A673 (cell line): Measurements from ENCODE around the gene KIRREL3. TPM values are rescaled to one million over a fixed set of nuclear protein-coding genes. Genes with fewer than 3 reads are reported as not detected.

Experiments
- BruUV-seq: library from RNA; stranded (reverse); fragments of 400-500 nt; replicated peaks from 2 replicates; lab custom pipeline; 2021; lab: Mats Ljungman, UMichigan
- CTCF ChIA-PET: fragments of 300-600 bp; sonication (Branson Sonifier 250); formaldehyde crosslinking; loops from one replicate; lab custom pipeline; 2022; ENCODE audit warnings: antibody characterized with exemption; lab: Charles Lee
- POLR2A ChIA-PET: fragments of 300-600 bp; sonication (Branson Sonifier 250); formaldehyde crosslinking; loops from one replicate; lab custom pipeline; 2022; ENCODE audit warnings: antibody characterized with exemption; ENCODE audit not compliant: low non-redundant PET; lab: Charles Lee
- DNase-seq: peaks from one replicate; pipeline ENCODE4 v3.0.0-alpha.2; 2015; ENCODE audit warnings: low spot score
- H3K27ac ChIP-seq: fragments of 200-600 bp; sonication (generic); 2 replicates; pipeline ENCODE4 v1.5.1; 2016; ENCODE audit warnings: mixed run types, low read depth, mild to moderate bottlenecking, mixed read lengths, antibody characterized with exemption, low read length; ENCODE audit not compliant: poor library complexity, severe bottlenecking
- H3K27me3 ChIP-seq: fragments of 200-600 bp; sonication (generic); replicated peaks from 2 replicates; pipeline ENCODE4 v1.6.1; 2017; ENCODE audit warnings: mixed run types, low read depth, mild to moderate bottlenecking, mixed read lengths, antibody characterized with exemption, low read length; ENCODE audit not compliant: insufficient read depth, poor library complexity
- H3K36me3 ChIP-seq: fragments of 200-600 bp; sonication (generic); 2 replicates; pipeline ENCODE4 v1.6.1; 2016; ENCODE audit warnings: mixed run types, mild to moderate bottlenecking, mixed read lengths, antibody characterized with exemption, low read length; ENCODE audit not compliant: insufficient read depth, poor library complexity, severe bottlenecking
- H3K4me1 ChIP-seq: fragments of 200-600 bp; sonication (generic); 2 replicates; pipeline ENCODE4 v1.6.1; 2017; ENCODE audit warnings: mixed run types, mild to moderate bottlenecking, mixed read lengths, antibody characterized with exemption, low read length; ENCODE audit not compliant: insufficient read depth, poor library complexity, severe bottlenecking
- H3K4me3 ChIP-seq: fragments of 200-600 bp; sonication (generic); 2 replicates; pipeline ENCODE4 v1.5.1; 2016; ENCODE audit warnings: low read depth, mixed run types, mild to moderate bottlenecking, mixed read lengths, low read length; ENCODE audit not compliant: poor library complexity, severe bottlenecking
- H3K9me3 ChIP-seq: fragments of 200-600 bp; sonication (generic); 2 replicates; pipeline ENCODE4 v1.6.1; 2016; ENCODE audit warnings: mixed run types, low read depth, mild to moderate bottlenecking, mixed read lengths, antibody characterized with exemption, low read length; ENCODE audit not compliant: poor library complexity, severe bottlenecking
- CTCF ChIP-seq: fragments of 300-800, 200-600 bp; sonication (generic); conservative IDR thresholded peaks from 2 replicates; pipeline ENCODE4 v1.5.1; 2017; ENCODE audit warnings: low read depth, mild to moderate bottlenecking, antibody characterized with exemption, low read length, moderate library complexity, mixed read lengths
- EZH2 ChIP-seq: fragments of 200-600 bp; sonication (generic); IDR thresholded peaks from 2 replicates; pipeline ENCODE4 v1.6.1; 2017; ENCODE audit warnings: borderline replicate concordance, low read depth, mild to moderate bottlenecking, mixed read lengths, antibody characterized with exemption, low read length; ENCODE audit not compliant: poor library complexity, severe bottlenecking
- intact Hi-C: fragments of 100-400 bp; cut with micrococcal nuclease; formaldehyde crosslinking; loops from one replicate; pipeline ENCODE4 v1.10.0; 2022; ENCODE audit not compliant: unreplicated experiment
- total RNA-seq: library from RNA; stranded (reverse); gene quantifications from 2 replicates; pipeline ENCODE4 v1.2.3, GENCODE V29; 2021

Gene KIRREL3
- total RNA-seq, 1 experiment from 2014 or later: not detected

GRCh38 chr11:126403658-126404057 is 596.9 kb downstream of the KIRREL3 start:
- peaks cover 6% of the 10 kb centered on the region for H3K36me3 ChIP-seq
- TF ChIP-seq CTCF (no peak), EZH2 (no peak)
- no peak overlapping the region for H3K27ac ChIP-seq
- H3K4me3 ChIP-seq: no peak overlapping the region
- ChIA-PET POLR2A (no interaction called here), CTCF (no interaction called here)
- no peaks in the 10 kb centered on the region for H3K9me3 ChIP-seq
- no peaks in the 10 kb centered on the region for H3K4me1 ChIP-seq
- BruUV-seq: no TSS peak
- DNase-seq: no peak
- intact Hi-C loops: no loop called here
- no peaks in the 10 kb centered on the region for H3K27me3 ChIP-seq

GRCh38 chr11:126403022-126403581 is 597.5 kb downstream of the KIRREL3 start:
- no peak for DNase-seq
- ChIA-PET POLR2A (no interaction called here), CTCF (interaction anchor here (0.6 kb wide), 1 partner anchor 38 kb away, joined by 5 read pairs; no protein-coding TSS in a partner anchor)
- Histone ChIP-seq H3K4me1 (no peaks in the 10 kb centered on the region), H3K9me3 (no peaks in the 10 kb centered on the region), H3K27ac (no peak overlapping the region), H3K27me3 (no peaks in the 10 kb centered on the region), H3K36me3 (peaks cover 5% of the 10 kb centered on the region), H3K4me3 (no peak overlapping the region)
- BruUV-seq: no TSS peak
- TF ChIP-seq CTCF (no peak), EZH2 (no peak)
- intact Hi-C loops: no loop called here

GRCh38 chr11:126400479-126400878 is 600.1 kb downstream of the KIRREL3 start:
- ChIA-PET POLR2A (no interaction called here), CTCF (no interaction called here)
- no TSS peak for BruUV-seq

More at GRCh38 chr11:126400479-126400878, 600.1 kb downstream of the KIRREL3 start:
- no peak overlapping the region for H3K4me3 ChIP-seq
- H3K27ac ChIP-seq: no peak overlapping the region
- H3K4me1 ChIP-seq: no peaks in the 10 kb centered on the region
- TF ChIP-seq EZH2 (no peak), CTCF (no peak)
- H3K9me3 ChIP-seq: no peaks in the 10 kb centered on the region
- intact Hi-C loops: no loop called here
- no peaks in the 10 kb centered on the region for H3K27me3 ChIP-seq
- DNase-seq: no peak
- H3K36me3 ChIP-seq: no peaks in the 10 kb centered on the region
